Activated CD4-positive, alpha-beta T cell treated with anti-CD3 and anti-CD28 coated beads for 1 hour (primary cell): Measurements from ENCODE around the gene ACSF3.

Experiments used
- DNase-seq: peaks from one replicate; pipeline ENCODE4 v3.0.0-alpha.2; 2020

ACSF3 gene

GRCh38 chr16:89134269-89134668 lies 40.6 kb downstream of the ACSF3 start:
- no peak for DNase-seq

- DNase-seq = no peak
Measured at GRCh38 chr16:89135166-89135565, 41.5 kb downstream of the ACSF3 start.

- DNase-seq = no peak
Measured at GRCh38 chr16:89135971-89136765, 42.5 kb downstream of the ACSF3 start.

GRCh38 chr16:89136931-89137330 lies 43.3 kb downstream of the ACSF3 start:
- DNase-seq = no peak

GRCh38 chr16:89137666-89138512 lies 44.2 kb downstream of the ACSF3 start:
- no peak for DNase-seq

GRCh38 chr16:89138513-89138795 lies 44.8 kb downstream of the ACSF3 start:
- DNase-seq = no peak

- no peak for DNase-seq
Measured at GRCh38 chr16:89138843-89139520, 45.3 kb downstream of the ACSF3 start.

GRCh38 chr16:89139907-89140361 lies 46.3 kb downstream of the ACSF3 start:
- DNase-seq = no peak

- no peak for DNase-seq
Measured at GRCh38 chr16:89140401-89140800, 46.7 kb downstream of the ACSF3 start.

- no peak for DNase-seq
Measured at GRCh38 chr16:89140981-89141883, 47.6 kb downstream of the ACSF3 start.

- DNase-seq = no peak
Measured at GRCh38 chr16:89141884-89142267, 48.2 kb downstream of the ACSF3 start.

- DNase-seq = no peak
Measured at GRCh38 chr16:89142474-89143195, 49.0 kb downstream of the ACSF3 start.

GRCh38 chr16:89143201-89143741 lies 49.6 kb downstream of the ACSF3 start:
- DNase-seq = no peak

GRCh38 chr16:89143911-89144675 lies 50.4 kb downstream of the ACSF3 start:
- no peak for DNase-seq

- no peak for DNase-seq
Measured at GRCh38 chr16:89144681-89145080, 51.0 kb downstream of the ACSF3 start.

GRCh38 chr16:89145406-89146161 lies 51.9 kb downstream of the ACSF3 start:
- DNase-seq = no peak

GRCh38 chr16:89146211-89147005 lies 52.8 kb downstream of the ACSF3 start:
- DNase-seq = no peak

GRCh38 chr16:89147085-89147817 lies 53.6 kb downstream of the ACSF3 start:
- no peak for DNase-seq
